GM12878 (cell line): ENCODE results near the gene SMC5. TPM values are rescaled to one million over a fixed set of nuclear protein-coding genes. Genes with fewer than 3 reads are reported as not detected.
"Not testable (repeated sequence)": the region's sequence is repeated elsewhere in the genome, so short reads cannot be mapped to it uniquely, and the experiment has no call there.

Experiments used
- ATAC-seq: fragments of 200-7000 bp; cut with Tn5 transposase; 3 replicates; pipeline ENCODE4 v1.9.1; 2020; ENCODE audit warnings: mild to moderate bottlenecking, moderate library complexity
- BruUV-seq: library from RNA; stranded (reverse); fragments of 400-500 nt; replicated peaks from 2 replicates; lab custom pipeline; 2021; lab: Mats Ljungman, UMichigan
- CTCF ChIA-PET: fragments of 300-600 bp; sonication (Branson Sonifier 250); formaldehyde crosslinking; extraction: SDS; loops from one replicate; lab custom pipeline; 2021; ENCODE audit warnings: inconsistent platforms; lab: Yijun Ruan, JAX
- POLR2A ChIA-PET: fragments of 350-600 bp; formaldehyde crosslinking; extraction: SDS; loops from one replicate; lab custom pipeline; 2021; ENCODE audit warnings: inconsistent platforms; lab: Charles Lee
- RAD21 ChIA-PET: fragments of 300-600 bp; sonication (Branson Sonifier 250); formaldehyde crosslinking; loops from one replicate; lab custom pipeline; 2023; ENCODE audit warnings: antibody characterized with exemption; ENCODE audit not compliant: unreplicated experiment; lab: Charles Lee
- SMC1A ChIA-PET: fragments of 300-600 bp; sonication (Branson Sonifier 250); formaldehyde crosslinking; loops from one replicate; lab custom pipeline; 2023; ENCODE audit not compliant: unreplicated experiment, uncharacterized antibody; lab: Charles Lee
- DNase-seq: peaks from one replicate; pipeline ENCODE4 v3.0.0-alpha.2; 2011; ENCODE audit warnings: low read depth, low spot score
- FAIRE-seq: peaks from 3 replicates; lab custom pipeline; 2011; peaks lifted over from hg19 to GRCh38; lab: Jason Lieb, UNC
- H2AFZ ChIP-seq: 2 replicates; pipeline ENCODE4 v1.6.0; 2011; ENCODE audit warnings: low read depth, low read length, control low read depth; ENCODE audit not compliant: control insufficient read depth
- H3K27ac ChIP-seq: 2 replicates; pipeline ENCODE4 v1.5.1; 2011; ENCODE audit warnings: control low read depth; ENCODE audit not compliant: control insufficient read depth, insufficient read depth
- H3K27me3 ChIP-seq, 2 experiments: replicated peaks in 1 of 2; 2 replicates each; pipeline versions ENCODE4 v1.6.0 to v1.6.1; 2011; ENCODE audit warnings: low read length in 1 of 2; ENCODE audit not compliant: control insufficient read depth in 2 of 2, insufficient read depth in 2 of 2
- H3K36me3 ChIP-seq, 2 experiments: 2 replicates each; pipeline ENCODE4 v1.5.1; 2011; ENCODE audit warnings: low read length in 1 of 2; ENCODE audit not compliant: control insufficient read depth in 2 of 2, insufficient read depth in 2 of 2
- H3K4me1 ChIP-seq: 2 replicates; pipeline ENCODE4 v1.6.1; 2011; ENCODE audit warnings: mild to moderate bottlenecking, low read length, moderate library complexity, mixed read lengths; ENCODE audit not compliant: control insufficient read depth, insufficient read depth
- H3K4me2 ChIP-seq: 2 replicates; pipeline ENCODE4 v1.6.0; 2011; ENCODE audit warnings: control low read depth; ENCODE audit not compliant: control insufficient read depth, insufficient read depth
- H3K4me3 ChIP-seq: fragments of 200-600 bp; sonication (generic); 2 replicates; pipeline ENCODE4 v1.5.1; 2016
- H3K79me2 ChIP-seq: 2 replicates; pipeline ENCODE4 v1.6.0; 2011; ENCODE audit warnings: low read length; ENCODE audit not compliant: control insufficient read depth, insufficient read depth
- H3K9ac ChIP-seq: 2 replicates; pipeline ENCODE4 v1.8.0; 2011; ENCODE audit warnings: low read length, control low read depth, mixed read lengths; ENCODE audit not compliant: control insufficient read depth, insufficient read depth
- H3K9me3 ChIP-seq: replicated peaks from 3 replicates; pipeline ENCODE4 v1.5.1; 2011; ENCODE audit warnings: mild to moderate bottlenecking, low read length; ENCODE audit not compliant: control insufficient read depth, insufficient read depth
- H4K20me1 ChIP-seq: 2 replicates; pipeline ENCODE4 v1.6.0; 2011; ENCODE audit not compliant: control insufficient read depth, insufficient read depth
- WGBS: methylation state at CpG from one replicate; pipeline ENCODE4 v1.1.6; 2016; ENCODE audit warnings: low lambda C conversion rate; ENCODE audit not compliant: insufficient replicate concordance, insufficient coverage; ENCODE audit errors: missing lambda C conversion rate; 5-methylcytosine and 5-hydroxymethylcytosine counted together
- in situ Hi-C: fragments of 300-500 bp; cut with MboI; formaldehyde crosslinking; loops from 9 replicates; pipeline ENCODE4 v1.14.3; 2018; ENCODE audit warnings: mixed read lengths
- intact Hi-C: fragments of 100-400 bp; cut with micrococcal nuclease; formaldehyde crosslinking; loops from one replicate; pipeline ENCODE4 v1.14.2; 2022; ENCODE audit not compliant: unreplicated experiment
- polyA plus RNA-seq, 11 experiments: library from polyadenylated mRNA; depleted of rRNA in 4 of 11; unstranded in 6 of 11; stranded (reverse) in 5 of 11; fragments of >200 nt; fragmentation: Nextera tagmentation in 4 of 11; fragmentation: Illumina TruSeq in 1 of 11; extraction: Ambion mirVana in 4 of 11; extraction: Trizol in 1 of 11; gene quantifications; 1 replicate in 1 of 11; 2 replicates in 10 of 11; pipeline versions ENCODE4 v1.2.1 to v1.2.3, GENCODE V29; 2011 to 2016; ENCODE audit warnings: inconsistent platforms in 2 of 11, missing spikeins in 2 of 11, low read depth in 1 of 11
- total RNA-seq, 4 experiments: library from RNA; depleted of rRNA in 3 of 4; stranded (reverse); fragments of >200 nt in 3 of 4; fragmentation: Illumina TruSeq in 1 of 4; extraction: Trizol in 1 of 4; gene quantifications; 2 replicates each; pipeline versions ENCODE4 v1.2.1 to v1.2.3, GENCODE V29; 2013 to 2021

The SMC5 gene
- total and polyA plus RNA-seq, 10 of the 15 experiments (the other 5 are each of a cell fraction or from before 2014, with no cell fraction given) = 6.5 to 47.1 (median 22.9) TPM

DNA sequence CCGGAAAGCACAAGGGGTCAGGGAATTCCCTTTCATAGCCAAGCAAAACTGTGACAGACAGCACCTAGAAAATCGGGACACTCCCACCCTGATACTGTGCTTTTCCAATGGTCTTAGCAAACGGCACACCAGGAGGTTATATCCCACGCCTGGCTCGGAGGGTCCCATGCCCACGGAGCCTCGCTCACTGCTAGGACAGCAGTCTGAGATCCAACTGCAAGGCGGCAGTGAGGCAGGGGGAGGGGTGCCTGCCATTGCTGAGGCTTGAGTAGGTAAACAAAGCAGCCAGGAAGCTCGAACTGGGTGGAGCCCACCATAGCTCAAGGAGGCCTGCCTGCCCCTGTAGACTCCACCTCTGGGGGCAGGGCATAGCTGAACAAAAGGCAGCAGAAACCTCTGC, 24.6 kb upstream of the SMC5 start:
- H3K4me1 ChIP-seq, H3K4me3 ChIP-seq, H3K4me2 ChIP-seq, DNase-seq, CTCF ChIA-PET, H3K27me3 ChIP-seq, RAD21 ChIA-PET, H3K9ac ChIP-seq, H3K27ac ChIP-seq, in situ Hi-C loops, POLR2A ChIA-PET, FAIRE-seq, H2AFZ ChIP-seq, H3K36me3 ChIP-seq, H3K9me3 ChIP-seq, ATAC-seq, H4K20me1 ChIP-seq, H3K79me2 ChIP-seq, SMC1A ChIA-PET, BruUV-seq: not testable (repeated sequence)
- WGBS = 55% methylated on average over 9 of the region's 9 CpGs
- intact Hi-C loops = loop anchor here (10.0 kb wide), 1 partner anchor 59 kb away; no protein-coding TSS in a partner anchor

DNA sequence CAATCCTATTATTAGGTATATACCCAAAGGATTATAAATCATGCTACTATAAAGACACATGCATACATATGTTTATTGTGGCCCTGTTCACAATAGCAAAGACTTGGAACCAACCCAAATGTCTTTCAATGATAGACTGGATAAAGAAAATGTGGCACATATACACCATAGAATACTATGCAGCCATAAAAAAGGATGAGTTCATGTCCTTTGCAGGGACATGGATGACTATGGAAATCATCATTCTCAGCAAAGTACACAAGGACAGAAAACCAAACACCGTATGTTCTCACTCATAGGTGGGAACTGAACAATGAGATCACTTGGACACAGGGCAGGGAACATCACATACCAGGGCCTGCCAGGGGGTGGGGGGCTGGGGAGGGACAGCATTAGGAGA, 12.8 kb upstream of the SMC5 start:
- DNase-seq, H3K4me1 ChIP-seq, H2AFZ ChIP-seq, POLR2A ChIA-PET, H4K20me1 ChIP-seq, SMC1A ChIA-PET, CTCF ChIA-PET, ATAC-seq, FAIRE-seq, BruUV-seq, in situ Hi-C loops, H3K27me3 ChIP-seq, H3K9ac ChIP-seq, H3K4me3 ChIP-seq, intact Hi-C loops, H3K27ac ChIP-seq, RAD21 ChIA-PET, H3K79me2 ChIP-seq, H3K36me3 ChIP-seq, H3K4me2 ChIP-seq, H3K9me3 ChIP-seq: not testable (repeated sequence)
- WGBS = 0% methylated on average over 1 of the region's 1 CpG
